Transverse colon (tissue), 4 donors: ENCODE data around the gene ZBTB16.

Experiments
- CTCF ChIP-seq, 5 experiments: fragments of 200-600 bp in 3 of 5; fragments of 450-650 bp in 2 of 5; sonication (generic) in 3 of 5; IDR thresholded peaks; 1 replicate in 2 of 5; 2 replicates in 3 of 5; pipeline ENCODE4 v1.5.1; 2016 to 2017; ENCODE audit warnings: antibody characterized with exemption in 5 of 5, inconsistent platforms in 3 of 5, mild to moderate bottlenecking in 2 of 5, moderate library complexity in 1 of 5
- EP300 ChIP-seq: sonication (generic); formaldehyde crosslinking; IDR thresholded peaks from one replicate; pipeline ENCODE4 v1.6.1; 2017; ENCODE audit warnings: antibody characterized with exemption, low read depth
- POLR2A ChIP-seq: fragments of 450-650 bp; IDR thresholded peaks from one replicate; pipeline ENCODE4 v1.6.1; 2016; ENCODE audit warnings: antibody characterized with exemption, mild to moderate bottlenecking, moderate library complexity
- POLR2AphosphoS5 ChIP-seq, 3 donors: sonication (generic); formaldehyde crosslinking; IDR thresholded peaks; one replicate each; pipeline ENCODE4 v1.6.1; 2016; ENCODE audit warnings: antibody characterized with exemption in 3 of 3

- no peak for TF ChIP-seq POLR2A
- no peak for TF ChIP-seq CTCF (IDR thresholded peaks at IDR 0.05)
- TF ChIP-seq EP300: no peak
- no peak for TF ChIP-seq POLR2AphosphoS5 (IDR thresholded peaks at IDR 0.05)
Measured at GRCh38 chr11:114270531-114271270, 211.2 kb downstream of the ZBTB16 start.
